Omental fat pad (tissue), 4 donors: ENCODE data around the gene YTHDC2. TPM values are rescaled to one million over a fixed set of nuclear protein-coding genes. Genes with fewer than 3 reads are reported as not detected.
A peak's percentile ranks its signal among the peaks of the same experiment; 100 is the strongest.
"Not testable (repeated sequence)": the region's sequence is repeated elsewhere in the genome, so short reads cannot be mapped to it uniquely, and the experiment has no call there.

Source experiments
- ATAC-seq: fragments of 150-250 bp; one replicate; pipeline ENCODE4 v1.9.1; 2016; ENCODE audit warnings: mild to moderate bottlenecking, moderate library complexity; ENCODE audit not compliant: low FRiP score
- DNase-seq: peaks from one replicate; pipeline ENCODE4 v3.0.0-alpha.2; 2019; ENCODE audit warnings: low spot score
- total RNA-seq, 4 donors: library from RNA; depleted of rRNA; stranded (reverse); fragments of >200 nt; gene quantifications; one replicate each; pipeline ENCODE4 v1.1.0, GENCODE V29; 2016
- TF ChIP-seq, protein P1 (sequence below), 3 donors: fragments of 450-650 bp; IDR thresholded peaks; one replicate each; pipeline ENCODE4 v1.5.1; 2016 to 2017; ENCODE audit warnings: antibody characterized with exemption in 3 of 3, mild to moderate bottlenecking in 3 of 3, moderate library complexity in 2 of 3

YTHDC2 gene
- total RNA-seq, 4 donors from 2014 or later: 23.3 to 40.4 (median 28.1) TPM

DNA sequence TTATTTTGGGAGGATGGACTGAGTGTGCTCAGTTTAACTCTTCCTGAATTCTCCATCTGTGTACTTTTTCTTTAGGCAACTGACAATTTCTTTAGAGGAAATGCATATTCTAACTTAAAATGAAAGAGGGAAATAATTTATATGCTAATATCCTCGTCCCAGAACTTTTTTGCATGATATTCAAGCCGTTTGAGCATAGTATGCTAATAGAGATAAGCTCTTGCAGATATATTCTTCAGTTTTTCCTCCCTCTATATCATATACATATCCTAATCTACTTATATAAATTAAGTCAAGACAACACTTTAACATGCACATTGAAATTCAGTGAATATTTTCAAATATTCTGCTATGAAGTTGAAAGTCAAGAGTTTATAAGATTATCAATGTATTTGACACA is 84.7 kb downstream of the YTHDC2 start:
- DNase-seq (no peak), ATAC-seq (no peak)
- TF ChIP-seq, protein P1, sequence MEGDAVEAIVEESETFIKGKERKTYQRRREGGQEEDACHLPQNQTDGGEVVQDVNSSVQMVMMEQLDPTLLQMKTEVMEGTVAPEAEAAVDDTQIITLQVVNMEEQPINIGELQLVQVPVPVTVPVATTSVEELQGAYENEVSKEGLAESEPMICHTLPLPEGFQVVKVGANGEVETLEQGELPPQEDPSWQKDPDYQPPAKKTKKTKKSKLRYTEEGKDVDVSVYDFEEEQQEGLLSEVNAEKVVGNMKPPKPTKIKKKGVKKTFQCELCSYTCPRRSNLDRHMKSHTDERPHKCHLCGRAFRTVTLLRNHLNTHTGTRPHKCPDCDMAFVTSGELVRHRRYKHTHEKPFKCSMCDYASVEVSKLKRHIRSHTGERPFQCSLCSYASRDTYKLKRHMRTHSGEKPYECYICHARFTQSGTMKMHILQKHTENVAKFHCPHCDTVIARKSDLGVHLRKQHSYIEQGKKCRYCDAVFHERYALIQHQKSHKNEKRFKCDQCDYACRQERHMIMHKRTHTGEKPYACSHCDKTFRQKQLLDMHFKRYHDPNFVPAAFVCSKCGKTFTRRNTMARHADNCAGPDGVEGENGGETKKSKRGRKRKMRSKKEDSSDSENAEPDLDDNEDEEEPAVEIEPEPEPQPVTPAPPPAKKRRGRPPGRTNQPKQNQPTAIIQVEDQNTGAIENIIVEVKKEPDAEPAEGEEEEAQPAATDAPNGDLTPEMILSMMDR (IDR thresholded peaks at IDR 0.05): no peak

DNA sequence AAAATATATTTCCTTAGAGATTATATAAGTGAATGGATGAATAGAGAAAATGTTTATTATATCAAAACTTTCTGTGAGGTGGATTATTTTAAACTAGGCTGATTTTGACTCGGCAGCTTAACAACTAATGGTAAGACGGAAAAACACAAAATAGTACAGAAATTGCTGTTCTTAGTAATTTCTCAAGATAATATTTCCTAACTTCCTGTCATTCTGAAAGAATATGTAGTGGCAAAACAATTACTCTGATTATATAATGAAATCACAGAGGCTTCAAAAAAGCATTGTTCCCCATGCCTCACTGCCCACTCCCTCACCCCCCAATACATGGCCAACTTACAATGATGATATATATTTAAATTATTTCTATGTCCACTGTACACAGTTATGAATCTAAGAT is 85.4 kb downstream of the YTHDC2 start:
- ATAC-seq (no peak), DNase-seq (no peak)
- TF ChIP-seq, protein P1 (IDR thresholded peaks at IDR 0.05): no peak

DNA sequence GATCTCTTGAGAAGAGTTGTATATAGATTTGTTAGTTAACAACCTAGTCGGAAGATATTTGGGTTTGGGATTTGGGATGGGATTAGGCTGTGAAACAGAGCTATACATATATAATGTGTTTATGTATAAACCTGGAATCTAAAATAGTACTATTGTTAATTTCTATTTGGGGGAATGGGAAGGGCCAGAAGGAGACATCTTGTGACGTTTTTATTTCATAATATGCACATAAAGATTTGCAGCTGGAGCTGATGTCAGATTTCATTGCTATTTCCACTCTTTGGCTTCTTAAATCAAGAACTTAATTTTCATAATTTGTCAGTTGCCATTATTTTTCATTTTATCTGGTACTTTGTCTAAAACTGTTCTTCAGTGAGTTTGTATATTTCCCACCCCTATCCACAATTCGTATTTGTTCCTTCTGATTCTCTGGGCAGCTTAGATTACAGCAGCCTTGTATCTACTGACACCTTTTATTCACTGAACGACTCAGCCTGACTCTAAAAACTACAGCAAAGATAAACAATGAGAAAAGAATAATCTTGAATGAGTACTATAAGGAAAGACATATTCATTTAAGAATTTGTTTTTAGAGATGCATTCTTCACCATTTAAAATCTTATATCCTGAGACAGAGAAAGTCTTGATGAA is 86.9 kb downstream of the YTHDC2 start:
- TF ChIP-seq, protein P1 (IDR thresholded peaks at IDR 0.05): no peak
- DNase-seq (no peak), ATAC-seq (no peak)

DNA sequence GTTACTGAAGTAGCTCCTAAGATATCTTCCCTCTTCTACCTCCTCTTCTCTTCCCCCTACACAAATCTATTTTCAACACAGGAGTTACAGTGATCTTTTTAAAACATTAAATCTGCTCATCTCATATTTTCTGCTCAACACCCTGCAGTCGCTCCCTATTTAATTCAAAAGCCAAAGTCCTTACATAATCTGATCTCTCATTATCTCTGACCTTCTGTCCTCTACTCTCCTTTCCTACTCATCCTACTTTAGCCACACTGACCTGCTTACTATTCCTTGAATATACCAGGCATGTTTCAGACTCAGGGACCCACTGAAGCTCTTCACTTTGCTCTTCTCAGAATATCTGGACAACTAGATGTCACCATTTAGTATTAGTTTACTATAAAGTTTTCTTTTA is 87.9 kb downstream of the YTHDC2 start:
- DNase-seq: no peak
- TF ChIP-seq, protein P1 (IDR thresholded peaks at IDR 0.05): no peak
- ATAC-seq: no peak

DNA sequence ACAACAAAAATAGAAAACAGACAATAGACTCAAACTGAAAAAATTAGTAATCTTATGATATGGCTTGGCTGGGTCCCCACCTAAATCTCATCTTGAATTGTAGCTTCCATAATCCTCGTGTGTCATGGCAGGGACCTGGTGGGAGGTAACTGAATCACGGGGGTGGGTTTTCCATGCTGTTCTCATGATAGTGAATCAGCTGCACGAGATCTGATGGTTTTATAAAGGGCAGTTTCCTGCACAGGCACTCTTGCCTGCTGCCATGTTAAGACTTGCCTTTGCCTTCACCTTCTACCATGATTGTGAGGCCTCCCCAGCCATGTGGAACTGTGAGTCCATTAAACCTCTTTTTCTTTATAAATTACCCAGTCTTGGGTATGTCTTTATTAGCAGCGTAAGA is 89.8 kb downstream of the YTHDC2 start:
- not testable (repeated sequence) for DNase-seq, ATAC-seq

DNA sequence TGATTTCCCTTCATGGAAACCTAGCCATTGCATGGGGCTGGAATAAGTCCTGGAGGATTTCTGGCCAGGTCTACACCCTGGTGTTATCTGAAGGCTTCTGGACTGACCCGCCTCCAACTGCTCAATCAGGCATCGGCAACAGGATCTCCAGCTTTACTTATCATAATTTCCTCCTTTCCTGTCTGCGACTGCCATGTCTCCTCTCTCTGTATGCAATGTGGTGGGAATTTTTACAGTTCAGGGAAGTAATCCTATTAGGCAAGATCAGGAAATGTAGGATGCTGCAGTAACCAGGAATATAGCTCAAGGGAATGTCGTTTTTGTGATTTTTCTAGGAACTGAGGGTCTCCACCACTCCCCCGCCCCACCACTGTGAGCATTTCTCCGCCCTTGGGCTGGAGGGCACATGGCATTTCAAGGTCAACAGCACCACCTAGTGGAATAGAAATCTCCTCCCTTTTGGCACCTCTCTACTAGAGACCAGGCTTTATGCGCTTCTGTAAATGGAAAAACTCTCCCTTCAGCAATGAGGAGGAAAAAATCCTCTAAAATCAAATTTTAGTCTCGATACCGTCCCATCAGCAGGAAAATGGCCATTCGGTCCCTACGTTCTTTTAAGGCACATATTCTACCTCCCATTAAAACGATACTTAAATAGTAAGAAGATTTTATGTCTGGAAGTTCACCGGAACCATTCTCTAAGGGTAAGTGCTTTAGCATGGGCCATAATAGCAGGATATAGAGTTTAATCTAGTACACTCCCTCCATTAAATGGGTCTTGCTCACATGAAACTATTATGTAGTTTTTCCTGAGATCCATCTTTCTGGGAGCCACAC is 93.0 kb downstream of the YTHDC2 start:
- no peak for DNase-seq
- TF ChIP-seq, protein P1 (IDR thresholded peaks at IDR 0.05): peak in 1 of 3 donors; percentile 4
- ATAC-seq: peak; percentile 70

DNA sequence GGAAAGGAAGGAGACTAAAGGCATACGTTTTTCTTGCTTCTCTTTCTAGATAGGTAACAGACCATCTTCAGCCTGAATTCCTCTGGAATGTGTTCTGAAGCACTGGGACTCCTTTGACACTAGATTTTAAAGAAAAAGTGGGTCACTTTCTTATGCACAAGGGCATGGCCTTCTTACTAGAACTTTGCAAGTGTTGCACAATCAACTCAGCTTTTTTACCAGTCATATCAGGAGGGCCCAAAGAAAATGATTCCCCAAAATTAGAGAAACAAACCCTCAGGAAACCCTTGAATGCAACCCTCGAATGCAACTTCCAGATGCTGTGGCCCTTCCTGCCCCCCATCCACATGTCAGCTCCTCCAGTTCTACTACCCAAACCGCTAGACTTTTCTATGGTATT is 93.9 kb downstream of the YTHDC2 start:
- ATAC-seq (no peak), DNase-seq (no peak)
- TF ChIP-seq, protein P1 (IDR thresholded peaks at IDR 0.05): no peak
